GM19455 (cell line): ENCODE measurements around the gene RHOA.

ENCODE experiments used
- ATAC-seq: cut with Tn5 transposase; IDR thresholded peaks from one replicate; pipeline ENCODE4 v1.9.1; 2021; ENCODE audit not compliant: unreplicated experiment

The RHOA gene

DNA sequence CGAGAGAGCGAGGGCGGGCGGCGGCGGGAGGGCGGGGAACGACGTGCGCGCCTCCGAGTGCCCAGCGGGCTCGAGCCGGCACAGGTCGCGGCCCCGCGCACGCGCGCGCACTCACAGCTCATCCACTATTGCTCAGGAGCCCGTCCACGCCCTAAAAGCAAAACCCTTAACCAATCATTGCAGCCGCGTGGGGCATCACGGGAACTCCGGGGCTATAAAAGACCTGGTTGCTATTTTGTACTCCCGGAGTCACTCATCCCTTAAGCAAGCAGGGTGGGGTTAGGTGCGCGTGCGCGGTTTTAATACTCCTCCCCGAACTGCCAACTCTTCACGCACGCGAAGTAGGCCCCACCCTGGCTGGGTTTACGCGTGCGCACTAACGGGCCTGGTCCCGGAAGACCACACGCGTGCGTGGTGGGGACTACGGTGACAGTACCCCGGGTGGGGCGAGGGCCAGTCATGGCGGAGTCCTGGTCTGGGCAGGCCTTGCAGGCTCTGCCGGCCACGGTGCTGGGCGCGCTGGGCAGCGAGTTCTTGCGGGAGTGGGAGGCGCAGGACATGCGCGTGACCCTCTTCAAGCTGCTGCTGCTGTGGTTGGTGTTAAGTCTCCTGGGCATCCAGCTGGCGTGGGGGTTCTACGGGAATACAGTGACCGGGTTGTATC, at the start of gene RHOA, which contains the start of gene TCTA:
Gene RHOA, minus strand, starts transcription at position 9 of the 664 bp plus-strand sequence. CDS start 36,387 bp downstream, outside the sequence.
Gene TCTA, plus strand, starts transcription at position 456 of the 664 bp plus-strand sequence. Its CDS starts 4 bp downstream, at position 460.
- peak; percentile 73 for ATAC-seq

DNA sequence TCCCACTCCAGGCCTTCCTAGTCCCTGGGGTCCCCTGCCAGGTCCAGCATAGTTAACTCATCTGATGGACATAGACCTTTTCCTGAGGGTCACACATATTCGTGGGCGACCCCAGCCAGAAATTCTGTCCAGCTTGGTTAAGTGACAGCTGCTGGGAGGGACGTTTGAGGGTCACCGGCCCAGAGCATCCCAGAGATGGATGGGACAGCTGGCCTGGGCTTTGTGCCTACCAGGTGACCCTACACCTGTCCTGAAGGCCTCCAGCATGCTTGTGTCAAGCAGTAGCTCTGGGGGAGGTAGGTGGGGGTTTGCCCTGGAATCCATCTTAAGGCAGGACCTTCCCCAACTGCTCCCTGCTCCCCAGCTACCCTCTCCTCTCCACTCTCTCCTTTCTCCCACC, 49.2 kb upstream of the RHOA start:
- ATAC-seq = no peak

- ATAC-seq = no peak
Observed at GRCh38 chr3:49460188-49460890, 48.6 kb upstream of the RHOA start.

DNA sequence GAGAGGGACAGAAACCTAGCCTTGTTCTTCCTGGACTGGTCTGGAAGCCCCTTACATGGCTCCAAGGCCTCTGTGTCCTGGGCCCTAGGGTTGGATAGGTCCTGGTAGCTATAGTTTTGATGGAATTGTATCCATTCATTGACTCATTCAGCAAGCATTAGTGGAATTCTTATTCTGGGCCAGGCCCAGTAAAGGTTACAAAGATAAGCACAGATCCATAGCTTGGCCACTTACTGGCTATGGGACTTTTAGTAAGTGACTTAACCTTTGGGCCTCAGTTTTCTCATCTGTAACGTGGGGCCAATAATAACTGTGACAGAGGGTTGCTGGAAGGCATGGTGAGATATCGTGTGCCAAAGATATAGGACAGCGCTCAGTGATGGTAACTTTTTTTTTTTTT, 44.7 kb upstream of the RHOA start:
- no peak for ATAC-seq

DNA sequence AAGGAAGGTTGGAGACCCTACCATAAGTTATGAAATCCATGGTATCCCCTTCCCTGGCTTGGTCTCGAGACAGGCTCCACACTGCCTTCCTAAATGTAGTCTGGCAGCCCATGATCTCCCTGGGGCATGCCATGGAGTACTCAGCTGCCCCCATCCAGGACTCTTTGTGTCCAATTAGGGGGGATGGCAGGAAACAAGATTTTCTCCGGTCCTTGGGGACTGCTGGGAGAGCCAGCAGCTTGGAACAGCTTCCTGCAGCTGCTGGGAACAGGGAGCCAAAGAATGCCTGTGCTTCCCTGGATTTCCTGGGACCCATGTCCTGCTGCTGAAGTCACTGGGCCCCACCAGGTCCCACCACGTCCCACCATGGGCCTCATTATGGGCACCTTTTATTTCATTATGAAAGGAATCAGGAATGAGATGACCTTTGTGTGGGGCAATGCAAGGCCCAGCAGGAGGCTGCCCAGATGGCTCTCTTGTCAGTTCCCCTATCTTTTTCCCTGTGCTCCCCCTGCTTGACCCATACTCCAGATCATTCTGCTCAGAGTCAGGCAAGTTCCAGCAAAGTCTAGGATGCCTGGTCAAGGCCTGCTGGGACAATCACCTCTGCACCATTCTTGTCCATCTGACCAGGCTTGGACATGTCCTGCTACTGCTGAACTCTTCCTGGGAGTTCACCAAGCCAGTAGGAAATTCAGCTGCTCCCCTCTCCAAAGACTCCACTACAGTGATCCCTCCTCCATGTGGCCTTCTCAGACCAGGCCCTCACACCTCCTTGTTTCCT, 43.3 kb upstream of the RHOA start:
- no peak for ATAC-seq

- ATAC-seq = no peak
Observed at GRCh38 chr3:49454458-49454857, 42.7 kb upstream of the RHOA start.

DNA sequence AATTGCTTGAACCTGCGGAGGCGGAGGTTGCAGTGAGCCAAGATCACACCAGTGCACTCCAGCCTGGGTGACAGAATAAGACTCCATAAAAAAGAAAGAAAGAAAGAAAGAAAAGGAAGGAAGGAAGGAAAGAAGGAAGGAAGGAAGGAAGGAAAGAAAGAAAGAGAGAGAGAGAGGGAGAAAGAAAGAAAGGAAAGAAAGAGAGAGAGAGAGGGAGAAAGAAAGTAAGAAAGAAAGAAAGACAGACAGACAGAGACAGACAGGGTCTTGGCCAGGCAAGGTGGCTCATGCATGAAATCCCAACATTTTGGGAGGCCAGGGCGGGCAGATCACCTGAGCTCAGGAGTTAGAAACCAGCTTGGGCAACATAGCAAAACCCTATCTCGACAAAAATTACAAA, 41.8 kb upstream of the RHOA start:
- ATAC-seq = no peak

DNA sequence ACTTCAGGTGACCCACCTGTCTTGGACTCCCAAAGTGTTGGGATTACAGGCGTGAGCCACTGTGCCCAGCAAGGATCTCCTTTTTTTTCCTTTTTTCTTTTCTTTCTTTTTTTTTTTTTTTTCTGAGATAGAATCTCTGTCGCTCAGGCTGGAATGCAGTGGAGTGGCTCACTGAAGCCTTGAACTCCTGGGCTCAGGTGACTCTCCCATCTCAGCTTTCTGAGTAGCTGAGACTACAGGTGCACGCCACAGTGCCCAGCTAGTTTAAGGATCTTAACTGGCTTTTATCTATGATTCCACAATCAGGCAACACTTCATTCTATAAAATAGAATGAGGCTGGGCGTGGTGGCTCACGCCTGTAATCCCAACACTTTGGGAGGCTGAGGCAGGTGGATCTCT, 33.6 kb upstream of the RHOA start:
- no peak for ATAC-seq

DNA sequence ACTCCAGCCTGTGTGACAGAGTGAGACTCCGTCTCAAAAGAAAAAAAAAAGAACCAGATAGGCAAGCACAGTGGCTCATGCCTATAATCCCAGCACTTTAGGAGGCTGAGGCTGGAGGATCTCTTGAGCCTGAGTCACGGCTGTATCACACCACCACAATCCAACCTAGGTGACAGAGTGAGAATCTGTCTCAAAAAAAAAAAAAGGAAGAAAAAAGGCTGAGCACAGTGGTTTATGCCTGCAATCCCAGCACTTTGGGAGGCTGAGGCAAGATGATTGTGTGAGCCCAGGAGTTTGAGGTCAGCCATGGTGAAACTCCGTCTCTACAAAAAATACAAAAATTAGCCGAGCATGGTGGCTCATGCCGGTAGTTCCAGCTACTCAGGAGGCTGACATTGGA, 23.0 kb upstream of the RHOA start:
- no peak for ATAC-seq

GRCh38 chr3:49428752-49429080, 16.9 kb upstream of the RHOA start:
- no peak for ATAC-seq

DNA sequence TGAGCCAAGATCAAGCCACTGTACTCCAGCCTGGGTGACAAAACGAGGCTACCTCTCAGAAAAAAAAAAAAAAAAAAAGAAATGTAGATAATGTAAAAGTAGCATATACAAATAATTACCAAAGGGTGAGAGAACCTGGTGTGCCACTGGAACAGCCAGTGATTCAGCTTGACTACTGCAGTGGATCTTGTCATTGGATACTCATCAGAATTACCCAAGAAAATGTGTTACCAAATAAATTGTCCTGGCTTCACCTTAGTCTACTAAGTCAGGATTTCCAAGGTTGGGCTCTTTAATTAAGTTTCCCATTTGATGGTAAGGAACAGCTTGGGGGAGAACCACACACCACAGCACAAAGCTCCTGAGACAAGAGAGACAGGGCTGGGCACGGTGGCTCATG, 15.8 kb upstream of the RHOA start:
- ATAC-seq = no peak

GRCh38 chr3:49424816-49425215, 13.0 kb upstream of the RHOA start:
- ATAC-seq = no peak

GRCh38 chr3:49422379-49423248, 10.8 kb upstream of the RHOA start, which contains the start of gene AMT:
Gene AMT, minus strand, starts transcription at chr3:49422473. Its CDS starts 23 bp downstream, at chr3:49422450.
- no peak for ATAC-seq

DNA sequence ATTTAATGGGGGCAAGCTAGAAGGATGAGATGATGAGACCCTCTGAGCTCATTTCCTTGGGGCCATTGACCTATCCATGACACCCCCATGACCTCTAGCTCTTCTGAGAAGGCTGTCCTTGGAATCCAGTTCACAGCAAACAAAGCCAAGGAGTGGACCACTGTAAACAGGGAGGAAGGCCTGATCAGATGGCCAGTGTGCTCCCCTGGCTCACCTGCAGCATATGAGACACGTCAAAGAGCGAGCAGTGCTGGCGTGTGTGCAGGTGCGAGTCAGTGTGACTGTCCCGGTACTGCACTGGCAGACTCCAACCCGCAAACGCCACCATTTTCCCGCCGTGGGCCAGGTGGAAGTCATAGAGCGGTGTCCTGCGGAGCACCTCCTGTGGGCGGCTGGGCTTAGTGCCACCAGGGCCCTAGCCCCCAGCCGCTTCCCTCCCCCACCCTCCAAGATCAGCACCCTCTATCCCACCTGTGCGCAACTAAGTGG, 10.2 kb upstream of the RHOA start:
- ATAC-seq = no peak

GRCh38 chr3:49417516-49418120, 5.8 kb upstream of the RHOA start:
- no peak for ATAC-seq

DNA sequence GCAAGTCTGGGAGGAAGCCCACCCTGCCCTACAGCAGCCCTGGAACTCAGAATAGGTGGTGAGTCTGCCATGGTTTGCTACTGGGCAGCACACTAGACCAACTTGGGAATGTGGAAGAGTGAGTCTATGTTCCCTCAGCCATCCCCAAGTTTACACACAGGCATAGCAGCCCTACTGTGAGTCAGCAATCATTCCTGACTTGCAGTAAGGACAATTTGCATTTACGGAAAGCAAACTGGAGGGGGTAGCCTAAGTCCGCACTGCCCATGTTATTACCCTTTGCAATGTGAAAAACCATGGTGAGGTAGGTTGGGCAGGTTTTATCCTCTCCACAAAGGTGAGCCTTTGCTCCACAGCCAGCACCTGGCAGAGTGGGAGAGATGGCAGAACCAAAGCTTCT, 5.1 kb upstream of the RHOA start:
- ATAC-seq = no peak

GRCh38 chr3:49415931-49416601, 4.3 kb upstream of the RHOA start:
- ATAC-seq = no peak

- ATAC-seq = no peak
Observed at GRCh38 chr3:49414753-49415152, 3.0 kb upstream of the RHOA start.

DNA sequence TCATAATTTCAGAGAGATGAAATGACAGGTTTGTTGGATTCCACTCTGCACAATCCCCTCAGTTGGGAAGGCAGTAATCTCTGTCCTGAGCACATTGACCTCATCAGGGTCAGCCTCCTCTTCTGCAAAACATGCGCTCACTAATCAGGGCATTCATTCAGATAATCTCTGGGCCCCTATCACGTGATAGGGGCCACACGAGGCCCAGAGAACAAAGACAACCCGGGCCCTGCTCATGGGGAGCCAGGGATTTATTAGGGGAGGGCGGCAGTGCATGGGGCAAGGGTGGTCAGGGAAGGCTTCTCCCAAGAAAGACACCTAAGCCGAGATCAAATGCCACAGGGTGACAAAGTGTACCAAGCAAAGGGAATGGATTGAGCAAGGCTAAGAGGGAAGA, 1.6 kb upstream of the RHOA start:
- no peak for ATAC-seq
